H1 (cell line): ENCODE data around the gene PIGZ. TPM values are rescaled to one million over a fixed set of nuclear protein-coding genes. Genes with fewer than 3 reads are reported as not detected.

ENCODE experiments used
- CTCF ChIA-PET: fragments of 300-600 bp; sonication (Branson Sonifier 250); formaldehyde crosslinking; loops from one replicate; lab custom pipeline; 2021; ENCODE audit not compliant: partially characterized antibody; lab: Charles Lee
- POLR2A ChIA-PET: fragments of 300-600 bp; sonication (Branson Sonifier 250); formaldehyde crosslinking; loops from one replicate; lab custom pipeline; 2021; ENCODE audit warnings: inconsistent platforms; ENCODE audit not compliant: partially characterized antibody; lab: Charles Lee
- DNase-seq, 2 experiments: peaks; one replicate each; pipeline versions ENCODE4 v3.0.0 to v3.0.0-alpha.2; 2010 to 2022; ENCODE audit warnings: low spot score in 2 of 2, low read depth in 1 of 2, mixed read lengths in 1 of 2
- FAIRE-seq: peaks from 2 replicates; lab custom pipeline; 2011; peaks lifted over from hg19 to GRCh38; lab: Jason Lieb, UNC
- H2AFZ ChIP-seq: 2 replicates; pipeline ENCODE4 v1.8.1; 2012; ENCODE audit warnings: low read length, inconsistent platforms
- H2AK5ac ChIP-seq: 2 replicates; pipeline ENCODE4 v1.6.1; 2013; ENCODE audit warnings: low read depth, low read length
- H2BK120ac ChIP-seq: replicated peaks from 2 replicates; pipeline ENCODE3; 2013; ENCODE audit warnings: low read depth, low read length, inconsistent platforms
- H2BK12ac ChIP-seq: 2 replicates; pipeline ENCODE4 v1.6.1; 2013; ENCODE audit warnings: low read depth, low read length
- H2BK15ac ChIP-seq: 2 replicates; pipeline ENCODE4 v1.6.1; 2013; ENCODE audit warnings: low read length
- H2BK20ac ChIP-seq: 2 replicates; pipeline ENCODE4 v1.6.1; 2013; ENCODE audit warnings: low read length
- H2BK5ac ChIP-seq: 2 replicates; pipeline ENCODE4 v1.6.1; 2013; ENCODE audit warnings: low read depth, low read length
- H3K14ac ChIP-seq: 2 replicates; pipeline ENCODE4 v1.6.1; 2013; ENCODE audit warnings: inconsistent platforms; ENCODE audit not compliant: insufficient read length
- H3K18ac ChIP-seq: 2 replicates; pipeline ENCODE4 v1.6.1; 2013; ENCODE audit warnings: low read length; ENCODE audit errors: extremely low read depth
- H3K23ac ChIP-seq: 2 replicates; pipeline ENCODE4 v1.6.1; 2013; ENCODE audit warnings: inconsistent platforms; ENCODE audit not compliant: insufficient read length
- H3K23me2 ChIP-seq: 2 replicates; pipeline ENCODE4 v1.6.1; 2013; ENCODE audit warnings: low read depth, low read length
- H3K27ac ChIP-seq: 2 replicates; pipeline ENCODE4 v1.6.1; 2011; ENCODE audit warnings: low read depth, low read length, inconsistent platforms
- H3K27me3 ChIP-seq, 4 experiments: replicated peaks in 1 of 4; 1 replicate in 1 of 4; 2 replicates in 3 of 4; pipeline versions ENCODE4 v1.6.1 to v1.8.1; 2011 to 2013; ENCODE audit warnings: low read length in 3 of 4, mild to moderate bottlenecking in 3 of 4, inconsistent platforms in 2 of 4, mixed read lengths in 2 of 4, moderate library complexity in 1 of 4; ENCODE audit not compliant: control insufficient read depth in 3 of 4, insufficient read depth in 3 of 4; ENCODE audit errors: extremely low read depth in 1 of 4
- H3K36me3 ChIP-seq, 4 experiments: 2 replicates each; pipeline versions ENCODE4 v1.6.1 to v1.8.1; 2011 to 2013; ENCODE audit warnings: mild to moderate bottlenecking in 4 of 4, low read length in 3 of 4, moderate library complexity in 2 of 4, control low read depth in 1 of 4, inconsistent platforms in 1 of 4; ENCODE audit not compliant: insufficient read depth in 4 of 4, control insufficient read depth in 2 of 4
- H3K4ac ChIP-seq: replicated peaks from 2 replicates; pipeline ENCODE3; 2013; ENCODE audit warnings: low read length, low read depth, mixed read lengths, inconsistent platforms; ENCODE audit not compliant: insufficient read length
- H3K4me1 ChIP-seq, 4 experiments: replicated peaks in 1 of 4; 1 replicate in 1 of 4; 2 replicates in 3 of 4; pipeline versions ENCODE4 v1.6.1 to v1.8.1; 2011 to 2013; ENCODE audit warnings: low read length in 3 of 4, inconsistent platforms in 2 of 4, mixed read lengths in 1 of 4; ENCODE audit not compliant: insufficient read depth in 4 of 4, control insufficient read depth in 3 of 4
- H3K4me2 ChIP-seq, 2 experiments: 2 replicates each; pipeline versions ENCODE4 v1.6.1 to v1.8.1; 2011 to 2013; ENCODE audit warnings: low read depth in 2 of 2, low read length in 2 of 2, control low read depth in 1 of 2, inconsistent platforms in 1 of 2, mild to moderate bottlenecking in 1 of 2; ENCODE audit not compliant: insufficient read depth in 1 of 2
- H3K4me3 ChIP-seq, 4 experiments: fragments of 200-600, 300-600 bp in 1 of 4; sonication (generic), shearing (Covaris generic), sonication (Bioruptor Twin) in 1 of 4; 2 replicates each; pipeline versions ENCODE4 v1.5.1 to v1.8.1; 2011 to 2016; ENCODE audit warnings: low read length in 4 of 4, low read depth in 3 of 4, control low read depth in 2 of 4, inconsistent platforms in 2 of 4, mild to moderate bottlenecking in 2 of 4, mixed read lengths in 1 of 4, moderate library complexity in 1 of 4; ENCODE audit not compliant: insufficient read depth in 2 of 4; ENCODE audit errors: extremely low read depth in 1 of 4
- H3K56ac ChIP-seq: replicated peaks from 2 replicates; pipeline ENCODE3; 2013; ENCODE audit warnings: low read depth, mild to moderate bottlenecking, mixed read lengths, low read length, inconsistent platforms; ENCODE audit not compliant: insufficient read length
- H3K79me1 ChIP-seq: 2 replicates; pipeline ENCODE4 v1.6.1; 2013; ENCODE audit warnings: low read depth, low read length, control low read depth
- H3K79me2 ChIP-seq, 2 experiments: 2 replicates each; pipeline versions ENCODE4 v1.6.1 to v1.8.1; 2012 to 2013; ENCODE audit warnings: low read length in 2 of 2, mild to moderate bottlenecking in 2 of 2, inconsistent platforms in 1 of 2; ENCODE audit not compliant: insufficient read depth in 2 of 2, control insufficient read depth in 1 of 2
- H3K9ac ChIP-seq, 4 experiments: replicated peaks in 1 of 4; 1 replicate in 1 of 4; 2 replicates in 3 of 4; pipeline versions ENCODE4 v1.6.1 to v1.8.1; 2011 to 2013; ENCODE audit warnings: low read depth in 3 of 4, low read length in 3 of 4, control low read depth in 2 of 4, mild to moderate bottlenecking in 2 of 4, moderate library complexity in 2 of 4, inconsistent platforms in 1 of 4; ENCODE audit errors: extremely low read depth in 1 of 4
- H3K9me3 ChIP-seq, 2 experiments: 2 replicates each; pipeline versions ENCODE4 v1.6.1 to v1.8.1; 2012 to 2013; ENCODE audit warnings: mild to moderate bottlenecking in 2 of 2, moderate library complexity in 2 of 2, control low read depth in 1 of 2, inconsistent platforms in 1 of 2, low read depth in 1 of 2, low read length in 1 of 2, mixed read lengths in 1 of 2; ENCODE audit not compliant: insufficient read depth in 2 of 2
- H4K20me1 ChIP-seq, 2 experiments: replicated peaks in 1 of 2; 2 replicates each; pipeline versions ENCODE3 to v1.8.1; 2011 to 2013; ENCODE audit warnings: inconsistent platforms in 2 of 2, low read length in 2 of 2, mild to moderate bottlenecking in 1 of 2; ENCODE audit not compliant: insufficient read depth in 2 of 2, control insufficient read depth in 1 of 2
- H4K5ac ChIP-seq: 2 replicates; pipeline ENCODE4 v1.6.1; 2013; ENCODE audit warnings: low read length, low read depth, mixed read lengths, inconsistent platforms; ENCODE audit not compliant: insufficient read length
- H4K8ac ChIP-seq: 2 replicates; pipeline ENCODE4 v1.8.0; 2013; ENCODE audit warnings: mild to moderate bottlenecking, moderate library complexity, low read length, inconsistent platforms; ENCODE audit not compliant: insufficient read depth; ENCODE audit errors: extremely low read depth
- H4K91ac ChIP-seq: replicated peaks from 2 replicates; pipeline ENCODE3; 2013; ENCODE audit warnings: low read length, mixed read lengths, inconsistent platforms; ENCODE audit not compliant: insufficient read length
- EZH2 ChIP-seq: fragments of 200-600 bp; sonication (generic); IDR thresholded peaks from 2 replicates; pipeline ENCODE4 v1.7.1; 2012; ENCODE audit warnings: low read depth, mild to moderate bottlenecking, moderate library complexity, low read length, inconsistent platforms; ENCODE audit not compliant: severe bottlenecking
- KDM1A ChIP-seq: fragments of 200-600, 300-600 bp; sonication (generic); IDR thresholded peaks from 2 replicates; pipeline ENCODE4 v1.7.1; 2016; ENCODE audit warnings: mild to moderate bottlenecking, low read length, borderline replicate concordance
- NANOG ChIP-seq: IDR thresholded peaks from 2 replicates; pipeline ENCODE4 v1.6.1; 2011; ENCODE audit warnings: low read length, low read depth, mild to moderate bottlenecking, inconsistent platforms; ENCODE audit not compliant: insufficient read depth, poor library complexity, severe bottlenecking
- POLR2A ChIP-seq, 2 experiments: IDR thresholded peaks; 1 replicate in 1 of 2; 2 replicates in 1 of 2; pipeline ENCODE4 v1.6.1; 2011; ENCODE audit warnings: low read depth in 2 of 2, low read length in 2 of 2, mild to moderate bottlenecking in 2 of 2; ENCODE audit errors: control extremely low read depth in 1 of 2
- POLR2AphosphoS5 ChIP-seq: IDR thresholded peaks from 2 replicates; pipeline ENCODE4 v1.6.1; 2011; ENCODE audit warnings: low read depth, low read length
- RBBP5 ChIP-seq: IDR thresholded peaks from 2 replicates; pipeline ENCODE4 v1.7.1; 2012; ENCODE audit warnings: low read depth, mild to moderate bottlenecking, inconsistent platforms, low read length, moderate library complexity, borderline replicate concordance
- SAP30 ChIP-seq: fragments of 300-600 bp; sonication (generic); IDR thresholded peaks from 2 replicates; pipeline ENCODE4 v1.7.1; 2012; ENCODE audit warnings: low read length, moderate library complexity, mild to moderate bottlenecking, inconsistent platforms; ENCODE audit not compliant: insufficient read depth, insufficient replicate concordance
- SP1 ChIP-seq: IDR thresholded peaks from 2 replicates; pipeline ENCODE4 v1.6.1; 2011; ENCODE audit warnings: low read depth, low read length
- SP2 ChIP-seq: IDR thresholded peaks from 2 replicates; pipeline ENCODE4 v1.6.1; 2012; ENCODE audit warnings: mild to moderate bottlenecking, low read length, inconsistent platforms
- SP4 ChIP-seq: IDR thresholded peaks from 2 replicates; pipeline ENCODE4 v1.6.1; 2012; ENCODE audit warnings: low read length, inconsistent platforms
- SRF ChIP-seq: IDR thresholded peaks from 2 replicates; pipeline ENCODE4 v1.6.1; 2011; ENCODE audit warnings: mild to moderate bottlenecking, low read depth, low read length, moderate library complexity
- SUZ12 ChIP-seq: fragments of 200-600 bp; sonication (generic); IDR thresholded peaks from 2 replicates; pipeline ENCODE4 v1.6.1; 2012; ENCODE audit warnings: mild to moderate bottlenecking, inconsistent platforms, low read length, moderate library complexity, mixed read lengths
- TAF1 ChIP-seq: IDR thresholded peaks from 2 replicates; pipeline ENCODE4 v1.6.1; 2011; ENCODE audit warnings: mild to moderate bottlenecking, low read depth, low read length
- USF2 ChIP-seq: IDR thresholded peaks from 2 replicates; pipeline ENCODE4 v1.6.1; 2011; ENCODE audit warnings: low read length, improper control_type of control experiment
- WGBS, 2 experiments: shearing (Covaris generic) in 1 of 2; methylation state at CpG; one replicate each; pipeline versions ENCODE4 v1.1.6 to v1.1.7; 2013 to 2015; ENCODE audit warnings: low lambda C conversion rate in 2 of 2, mixed read lengths in 2 of 2, inconsistent platforms in 1 of 2, low coverage in 1 of 2, missing lambda C conversion rate in 1 of 2; ENCODE audit not compliant: insufficient replicate concordance in 2 of 2, insufficient coverage in 1 of 2, insufficient read length in 1 of 2; ENCODE audit errors: extremely low coverage in 1 of 2, missing lambda C conversion rate in 1 of 2; 5-methylcytosine and 5-hydroxymethylcytosine counted together
- polyA plus RNA-seq, 7 experiments: library from polyadenylated mRNA; depleted of rRNA in 3 of 7; stranded (reverse) in 5 of 7; unstranded in 2 of 7; fragments of >200 nt in 5 of 7; fragments of 200-250 nt in 2 of 7; gene quantifications; 1 replicate in 5 of 7; 2 replicates in 1 of 7; 4 replicates in 1 of 7; pipeline versions ENCODE4 v1.2.1 to v1.2.3, GENCODE V29; 2011 to 2013; ENCODE audit warnings: missing spikeins in 2 of 7, mixed read lengths in 2 of 7
- total RNA-seq: library from RNA; stranded (reverse); fragmentation: NEBNext Ultra II Directional; extraction: Animal tissue kit (Norgen Biotek cat#: 25700); gene quantifications from 2 replicates; pipeline ENCODE4 v1.2.1, GENCODE V29; 2021

Gene PIGZ
- total and polyA plus RNA-seq, 2 of the 8 experiments (the other 6 are each of a cell fraction or from before 2014, with no cell fraction given): 0.32 TPM; not detected in 1

DNA sequence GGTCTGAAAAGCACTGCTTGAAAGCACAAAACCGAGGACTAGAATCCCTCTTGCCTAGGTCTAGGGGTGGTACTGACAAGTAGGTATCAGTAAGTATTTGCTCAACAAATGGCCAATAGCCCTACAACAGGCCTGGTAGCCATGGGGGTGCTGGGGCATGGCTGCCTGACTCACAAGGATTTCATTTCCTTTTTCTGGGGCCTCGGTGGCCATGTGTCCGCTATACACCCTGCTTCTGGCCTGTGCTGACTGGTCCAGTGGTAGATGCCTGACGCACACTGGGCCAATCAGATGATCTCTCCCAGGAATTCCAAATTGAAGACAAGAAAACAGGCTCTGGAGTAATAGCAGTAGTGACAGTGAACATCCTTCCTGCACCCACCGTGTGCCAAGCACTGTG lies 31.6 kb upstream of the PIGZ start:
- H3K4ac ChIP-seq: no peak overlapping the region
- H4K20me1 ChIP-seq: peaks cover 0 to under 1% of the 10 kb centered on the region in 2 experiments
- WGBS, 2 experiments: 90% methylated on average over 5 of the region's 5 CpGs; no CpG with 5 or more reads in 1 of the 2 experiments
- no peaks in the 10 kb centered on the region for H3K36me3 ChIP-seq
- H2BK120ac ChIP-seq: no peak overlapping the region
- H3K79me1 ChIP-seq: no peaks in the 10 kb centered on the region
- no peak overlapping the region for H3K4me2 ChIP-seq
- H3K23me2 ChIP-seq: peaks cover 6% of the 10 kb centered on the region
- peaks cover 0 to 17% (median 16%) of the 10 kb centered on the region in 4 experiments; a peak in 6 of 7 replicates for H3K27me3 ChIP-seq
- no peak overlapping the region for H2AFZ ChIP-seq
- H3K23ac ChIP-seq: no peak overlapping the region
- no peak overlapping the region for H3K9ac ChIP-seq
- ChIA-PET POLR2A (no interaction called here), CTCF (interaction anchor here (0.7 to 19.7 kb wide), 5 partner anchors 8 to 30 kb away, joined by 3 to 245 read pairs (median 9); partner anchors contain the start of gene MELTF)
- FAIRE-seq: no peak
- peaks cover 3 to 7% (median 6%) of the 10 kb centered on the region in 4 experiments for H3K4me1 ChIP-seq
- H3K56ac ChIP-seq: no peak overlapping the region
- H3K4me3 ChIP-seq: no peak overlapping the region
- no peak overlapping the region for H2BK12ac ChIP-seq
- no peak overlapping the region for H2AK5ac ChIP-seq
- H2BK20ac ChIP-seq: no peak overlapping the region
- no peak overlapping the region for H3K14ac ChIP-seq
- no peak overlapping the region for H4K91ac ChIP-seq
- no peak overlapping the region for H4K5ac ChIP-seq
- no peak overlapping the region for H3K27ac ChIP-seq
- DNase-seq: no peak
- no peaks in the 10 kb centered on the region for H3K9me3 ChIP-seq
- H2BK5ac ChIP-seq: no peak overlapping the region
- H3K18ac ChIP-seq: no peak overlapping the region
- H2BK15ac ChIP-seq: no peak overlapping the region
- H4K8ac ChIP-seq: no peak overlapping the region
- H3K79me2 ChIP-seq: no peaks in the 10 kb centered on the region
- TF ChIP-seq NANOG: no peak
- TF ChIP-seq SP4: no peak
- no peak for TF ChIP-seq SRF
- TF ChIP-seq SP2: no peak
- no peak for TF ChIP-seq USF2
- TF ChIP-seq POLR2A (IDR thresholded peaks at IDR 0.05; ENCODE audit: control extremely low read depth in 1 of 2, low read depth in 2 of 2, low read length in 2 of 2): no peak
- TF ChIP-seq SUZ12: no peak
- TF ChIP-seq RBBP5: no peak
- no peak for TF ChIP-seq EZH2
- no peak for TF ChIP-seq KDM1A
- TF ChIP-seq SAP30: no peak
- TF ChIP-seq SP1: no peak
- no peak for TF ChIP-seq TAF1
- TF ChIP-seq POLR2AphosphoS5: no peak
